ENCODE results near the gene LAMTOR4.

LAMTOR4 gene

GRCh38 chr7:100106633-100107032, 42.1 kb upstream of the LAMTOR4 start:
- Histone ChIP-seq H3F3A (ENCODE audit: insufficient read depth, low read length) (no peaks in the 10 kb centered on the region), H3K4me3 (ENCODE audit: low read length) (no peak overlapping the region), H3K4me1 (ENCODE audit: low read length) (peaks cover 5% of the 10 kb centered on the region; the same call in 1 of the 2 replicates), H3K9ac (ENCODE audit: low read length) (no peak overlapping the region), H3K9me2 (replicated peaks; ENCODE audit: insufficient read depth, low read length) (no peaks in the 10 kb centered on the region), H3K27ac (ENCODE audit: low read length) (no peak overlapping the region), H4K20me1 (ENCODE audit: insufficient read depth, low read length) (no peaks in the 10 kb centered on the region), H3K79me2 (ENCODE audit: low read length) (peaks cover 6% of the 10 kb centered on the region), H3K4me2 (ENCODE audit: low read depth, low read length) (no peak overlapping the region), H3K36me3 (replicated peaks; ENCODE audit: insufficient read depth, low read length) (no peaks in the 10 kb centered on the region), H2AFZ (ENCODE audit: low read length) (no peak overlapping the region), H3K27me3 (replicated peaks; ENCODE audit: insufficient read depth, low read length) (no peaks in the 10 kb centered on the region), H3K9me3 (replicated peaks; ENCODE audit: insufficient read depth, low read length) (no peaks in the 10 kb centered on the region)
- DNase-seq = no peak
- TF ChIP-seq EZH2 (optimal IDR thresholded peaks at IDR 0.05; ENCODE audit: low read depth, low read length) (no peak), EZH2phosphoT487 (IDR thresholded peaks at IDR 0.05; ENCODE audit: low read length) (no peak), CTCF (IDR thresholded peaks at IDR 0.05; ENCODE audit: low read length) (no peak)

GRCh38 chr7:100107125-100107737, 41.5 kb upstream of the LAMTOR4 start:
- peaks cover 5% of the 10 kb centered on the region; the same call in 1 of the 2 replicates for H3K4me1 ChIP-seq (ENCODE audit: low read length)

GRCh38 chr7:100107890-100108289, 40.8 kb upstream of the LAMTOR4 start:
- H3K4me1 ChIP-seq (ENCODE audit: low read length) = no peaks in the 10 kb centered on the region
- no peak overlapping the region for H3K4me3 ChIP-seq (ENCODE audit: low read length)
- no peak for DNase-seq
- H4K20me1 ChIP-seq (ENCODE audit: insufficient read depth, low read length) = no peaks in the 10 kb centered on the region
- no peaks in the 10 kb centered on the region for H3K9me2 ChIP-seq (replicated peaks; ENCODE audit: insufficient read depth, low read length)
- no peaks in the 10 kb centered on the region for H3F3A ChIP-seq (ENCODE audit: insufficient read depth, low read length)
- no peak overlapping the region for H3K4me2 ChIP-seq (ENCODE audit: low read depth, low read length)
- no peaks in the 10 kb centered on the region for H3K27me3 ChIP-seq (replicated peaks; ENCODE audit: insufficient read depth, low read length)
- no peaks in the 10 kb centered on the region for H3K9me3 ChIP-seq (replicated peaks; ENCODE audit: insufficient read depth, low read length)
- no peak overlapping the region for H3K9ac ChIP-seq (ENCODE audit: low read length)
- H3K79me2 ChIP-seq (ENCODE audit: low read length) = no peaks in the 10 kb centered on the region
- H2AFZ ChIP-seq (ENCODE audit: low read length) = no peak overlapping the region
- no peak overlapping the region for H3K27ac ChIP-seq (ENCODE audit: low read length)
- TF ChIP-seq CTCF (IDR thresholded peaks at IDR 0.05; ENCODE audit: low read length) (no peak), EZH2phosphoT487 (IDR thresholded peaks at IDR 0.05; ENCODE audit: low read length) (no peak), EZH2 (optimal IDR thresholded peaks at IDR 0.05; ENCODE audit: low read depth, low read length) (no peak)
- H3K36me3 ChIP-seq (replicated peaks; ENCODE audit: insufficient read depth, low read length) = no peaks in the 10 kb centered on the region

More at GRCh38 chr7:100107125-100107737, 41.5 kb upstream of the LAMTOR4 start:
- no peaks in the 10 kb centered on the region for H3K9me2 ChIP-seq (replicated peaks; ENCODE audit: insufficient read depth, low read length)
- no peaks in the 10 kb centered on the region for H4K20me1 ChIP-seq (ENCODE audit: insufficient read depth, low read length)
- DNase-seq = no peak
- no peak overlapping the region for H2AFZ ChIP-seq (ENCODE audit: low read length)
- no peak overlapping the region for H3K4me3 ChIP-seq (ENCODE audit: low read length)
- no peaks in the 10 kb centered on the region for H3K27me3 ChIP-seq (replicated peaks; ENCODE audit: insufficient read depth, low read length)
- TF ChIP-seq CTCF (IDR thresholded peaks at IDR 0.05; ENCODE audit: low read length) (no peak), EZH2 (optimal IDR thresholded peaks at IDR 0.05; ENCODE audit: low read depth, low read length) (no peak), EZH2phosphoT487 (IDR thresholded peaks at IDR 0.05; ENCODE audit: low read length) (no peak)
- H3K9ac ChIP-seq (ENCODE audit: low read length) = no peak overlapping the region
- no peak overlapping the region for H3K27ac ChIP-seq (ENCODE audit: low read length)
- no peak overlapping the region for H3K4me2 ChIP-seq (ENCODE audit: low read depth, low read length)
- no peaks in the 10 kb centered on the region for H3K36me3 ChIP-seq (replicated peaks; ENCODE audit: insufficient read depth, low read length)
- no peaks in the 10 kb centered on the region for H3K9me3 ChIP-seq (replicated peaks; ENCODE audit: insufficient read depth, low read length)
- H3K79me2 ChIP-seq (ENCODE audit: low read length) = peaks cover 4% of the 10 kb centered on the region
- no peaks in the 10 kb centered on the region for H3F3A ChIP-seq (ENCODE audit: insufficient read depth, low read length)

Data from MM.1S (cell line).